GM12872 (cell line): ENCODE measurements around the gene CDKAL1.

Experiments used
- CTCF ChIP-seq: IDR thresholded peaks from 3 replicates; pipeline ENCODE4 v1.5.1; 2011; ENCODE audit warnings: low read depth, mild to moderate bottlenecking, low read length, moderate library complexity; ENCODE audit not compliant: insufficient read depth

The CDKAL1 gene

GRCh38 chr6:20691185-20691584 lies 156.9 kb downstream of the CDKAL1 start:
- TF ChIP-seq CTCF = no peak

- TF ChIP-seq CTCF = no peak
These were observed 157.8 kb downstream of the CDKAL1 start for GRCh38 chr6:20692023-20692422.

- TF ChIP-seq CTCF = no peak
These were observed 159.3 kb downstream of the CDKAL1 start for GRCh38 chr6:20693466-20694063.

- no peak for TF ChIP-seq CTCF
These were observed 162.4 kb downstream of the CDKAL1 start for GRCh38 chr6:20696676-20697075.

GRCh38 chr6:20698675-20699074 lies 164.4 kb downstream of the CDKAL1 start:
- no peak for TF ChIP-seq CTCF

- TF ChIP-seq CTCF = no peak
These were observed 165.1 kb downstream of the CDKAL1 start for GRCh38 chr6:20699402-20699801.

GRCh38 chr6:20700375-20700774 lies 166.1 kb downstream of the CDKAL1 start:
- no peak for TF ChIP-seq CTCF
